ENCODE results near the gene CILP.

The CILP gene

GRCh38 chr15:65214010-65214409 is 2.7 kb upstream of the CILP start:
- TF ChIP-seq CTCF (IDR thresholded peaks at IDR 0.05; ENCODE audit: extremely low read depth, insufficient read depth, missing control alignments) = no peak
- in situ Hi-C loops (cut with MboI; ENCODE audit: low pct_unique_long_range_greater_than_20kb, low sequenced_read_pairs, unreplicated experiment) = no loop called here
- DNase-seq (ENCODE audit: low spot score) = no peak

GRCh38 chr15:65213241-65213640 is 2.0 kb upstream of the CILP start:
- DNase-seq (ENCODE audit: low spot score) = no peak
- in situ Hi-C loops (cut with MboI; ENCODE audit: low pct_unique_long_range_greater_than_20kb, low sequenced_read_pairs, unreplicated experiment) = no loop called here
- no peak for TF ChIP-seq CTCF (IDR thresholded peaks at IDR 0.05; ENCODE audit: extremely low read depth, insufficient read depth, missing control alignments)

- in situ Hi-C loops (cut with MboI; ENCODE audit: low pct_unique_long_range_greater_than_20kb, low sequenced_read_pairs, unreplicated experiment) = no loop called here
- peak; percentile 69 for DNase-seq (ENCODE audit: low spot score)
- TF ChIP-seq CTCF (IDR thresholded peaks at IDR 0.05; ENCODE audit: extremely low read depth, insufficient read depth, missing control alignments) = peak; percentile 79
Measured at GRCh38 chr15:65212097-65212496, 824 bp upstream of the CILP start.

GRCh38 chr15:65211482-65211982 is 259 bp upstream of the CILP start:
- TF ChIP-seq CTCF (IDR thresholded peaks at IDR 0.05; ENCODE audit: extremely low read depth, insufficient read depth, missing control alignments) = no peak
- DNase-seq (ENCODE audit: low spot score) = no peak
- in situ Hi-C loops (cut with MboI; ENCODE audit: low pct_unique_long_range_greater_than_20kb, low sequenced_read_pairs, unreplicated experiment) = no loop called here

- in situ Hi-C loops (cut with MboI; ENCODE audit: low pct_unique_long_range_greater_than_20kb, low sequenced_read_pairs, unreplicated experiment) = no loop called here
- no peak for DNase-seq (ENCODE audit: low spot score)
- no peak for TF ChIP-seq CTCF (IDR thresholded peaks at IDR 0.05; ENCODE audit: extremely low read depth, insufficient read depth, missing control alignments)
Measured at GRCh38 chr15:65209701-65210643, 1.3 kb downstream of the CILP start.

- no peak for TF ChIP-seq CTCF (IDR thresholded peaks at IDR 0.05; ENCODE audit: extremely low read depth, insufficient read depth, missing control alignments)
- DNase-seq (ENCODE audit: low spot score) = no peak
- in situ Hi-C loops (cut with MboI; ENCODE audit: low pct_unique_long_range_greater_than_20kb, low sequenced_read_pairs, unreplicated experiment) = no loop called here
Measured at GRCh38 chr15:65208647-65209046, 2.6 kb downstream of the CILP start.

All from GM13977 (cell line).